WTC11 (cell line): Measurements from ENCODE around the gene CNOT6. TPM values are rescaled to one million over a fixed set of nuclear protein-coding genes. Genes with fewer than 3 reads are reported as not detected.

Experiments
- ATAC-seq: fragments of 200-7000 bp; cut with Tn5 transposase; 2 replicates; pipeline ENCODE4 v1.10.0; 2021; ENCODE audit warnings: mild to moderate bottlenecking, moderate library complexity
- CTCF ChIA-PET: fragments of 300-600 bp; sonication (Branson Sonifier 250); formaldehyde crosslinking; loops from one replicate; lab custom pipeline; 2021; ENCODE audit warnings: antibody characterized with exemption; lab: Charles Lee
- POLR2A ChIA-PET: fragments of 350-600 bp; sonication (Branson Sonifier 250); formaldehyde crosslinking; loops from one replicate; lab custom pipeline; 2021; ENCODE audit warnings: antibody characterized with exemption; lab: Charles Lee
- DNase-seq: peaks from one replicate; pipeline ENCODE4 v3.0.0; 2021; ENCODE audit warnings: low spot score
- H3K27ac Mint-ChIP-seq: 2 replicates; pipeline ENCODE4 v1.8.0; 2021; ENCODE audit warnings: mixed read lengths
- H3K27me3 Mint-ChIP-seq: 2 replicates; pipeline ENCODE4 v1.8.0; 2021; ENCODE audit warnings: low read depth, mild to moderate bottlenecking, moderate library complexity, mixed read lengths
- H3K36me3 Mint-ChIP-seq: 2 replicates; pipeline ENCODE4 v1.8.0; 2021; ENCODE audit warnings: mixed read lengths
- H3K4me1 Mint-ChIP-seq: 2 replicates; pipeline ENCODE4 v1.8.0; 2022; ENCODE audit warnings: mixed read lengths
- H3K4me3 Mint-ChIP-seq: 2 replicates; pipeline ENCODE4 v1.8.0; 2021; ENCODE audit warnings: mild to moderate bottlenecking, moderate library complexity, mixed read lengths
- H3K9me3 Mint-ChIP-seq: 2 replicates; pipeline ENCODE4 v1.8.0; 2021; ENCODE audit warnings: mixed read lengths
- CTCF ChIP-seq: fragments of 200-600 bp; IDR thresholded peaks from 2 replicates; pipeline ENCODE4 v1.8.0; 2022; ENCODE audit warnings: antibody characterized with exemption
- E2F4 ChIP-seq: sonication (generic); formaldehyde crosslinking; IDR thresholded peaks from 2 replicates; pipeline ENCODE4 v1.8.1; 2022; ENCODE audit warnings: low read depth, mild to moderate bottlenecking, moderate library complexity, missing genetic modification reagents, borderline replicate concordance
- ELF4 ChIP-seq: sonication (generic); formaldehyde crosslinking; IDR thresholded peaks from 2 replicates; pipeline ENCODE4 v1.8.1; 2022; ENCODE audit warnings: low read depth, mild to moderate bottlenecking, moderate library complexity, missing genetic modification reagents
- FOXP4 ChIP-seq: sonication (generic); formaldehyde crosslinking; IDR thresholded peaks from 2 replicates; pipeline ENCODE4 v1.8.0; 2022; ENCODE audit warnings: mild to moderate bottlenecking, missing genetic modification reagents
- GRHL2 ChIP-seq: fragments of 250-450 bp; sonication (Bioruptor Pico); IDR thresholded peaks from 2 replicates; pipeline ENCODE4 v1.8.0; 2022; ENCODE audit warnings: mild to moderate bottlenecking, moderate library complexity; ENCODE audit not compliant: insufficient replicate concordance, severe bottlenecking
- GTF2I ChIP-seq: fragments of 250-450 bp; sonication (Bioruptor Pico); conservative IDR thresholded peaks from 2 replicates; pipeline ENCODE4 v1.4.0; 2021; ENCODE audit warnings: mild to moderate bottlenecking
- HMGXB4 ChIP-seq: sonication (generic); formaldehyde crosslinking; IDR thresholded peaks from 2 replicates; pipeline ENCODE4 v1.8.1; 2023; ENCODE audit warnings: mild to moderate bottlenecking, moderate library complexity, missing genetic modification reagents
- IRF2 ChIP-seq: sonication (generic); formaldehyde crosslinking; IDR thresholded peaks from 2 replicates; pipeline ENCODE4 v1.8.0; 2022; ENCODE audit warnings: low read depth, missing genetic modification reagents, borderline replicate concordance
- USF1 ChIP-seq: sonication (generic); formaldehyde crosslinking; IDR thresholded peaks from 2 replicates; pipeline ENCODE4 v1.8.0; 2022; ENCODE audit warnings: mild to moderate bottlenecking, missing genetic modification reagents
- ZNF219 ChIP-seq: sonication (generic); formaldehyde crosslinking; IDR thresholded peaks from 2 replicates; pipeline ENCODE4 v1.8.0; 2023; ENCODE audit warnings: missing genetic modification reagents, mild to moderate bottlenecking, borderline replicate concordance
- ZSCAN18 ChIP-seq: fragments of 250-450 bp; sonication (Bioruptor Pico); IDR thresholded peaks from 2 replicates; pipeline ENCODE4 v2.1.2; 2022; ENCODE audit warnings: mild to moderate bottlenecking, moderate library complexity
- total RNA-seq: library from RNA; stranded (reverse); gene quantifications from 3 replicates; pipeline ENCODE4 v1.2.3, GENCODE V29; 2021

CNOT6 gene
- total RNA-seq, 1 experiment from 2014 or later = 41.0 TPM

GRCh38 chr5:180470361-180470760, 23.8 kb upstream of the CNOT6 start (continued):
- TF ChIP-seq HMGXB4 = no peak
- TF ChIP-seq FOXP4 (CRISPR knock-in tag) = no peak
- TF ChIP-seq GRHL2 = no peak
- TF ChIP-seq ZSCAN18 = no peak
- no peak for TF ChIP-seq E2F4 (CRISPR knock-in tag)
- no peak for TF ChIP-seq IRF2
- TF ChIP-seq GTF2I (CRISPR knock-in tag) = no peak
- no peak for TF ChIP-seq ELF4 (CRISPR knock-in tag)
- no peak for TF ChIP-seq ZNF219
- no peak for TF ChIP-seq CTCF

GRCh38 chr5:180470966-180471582, 23.1 kb upstream of the CNOT6 start:
- peaks cover 8% of the 10 kb centered on the region for H3K4me1 Mint-ChIP-seq
- peak; percentile 87 for ATAC-seq
- peak; percentile 74 for DNase-seq
- H3K27me3 Mint-ChIP-seq = peaks cover 2% of the 10 kb centered on the region; the same call in 1 of the 2 replicates
- no peaks in the 10 kb centered on the region for H3K9me3 Mint-ChIP-seq
- no peak overlapping the region for H3K27ac Mint-ChIP-seq
- TF ChIP-seq CTCF (peak; percentile 97), USF1 (no peak), ZNF219 (no peak)
- no peak overlapping the region for H3K4me3 Mint-ChIP-seq
- CTCF ChIA-PET = interaction anchor here (0.5 to 6.1 kb wide), 21 partner anchors 10 to 323 kb away, joined by 3 to 47 read pairs (median 6); partner anchors contain the start of gene MAPK9
- H3K36me3 Mint-ChIP-seq = no peaks in the 10 kb centered on the region
- POLR2A ChIA-PET = no interaction called here
